Keratinocyte (primary cell): Measurements from ENCODE around the gene ASIC1. TPM values are rescaled to one million over a fixed set of nuclear protein-coding genes. Genes with fewer than 3 reads are reported as not detected.

Experiments
- DNase-seq: peaks from one replicate; pipeline ENCODE4 v3.0.0-alpha.2; 2011; ENCODE audit warnings: low read depth, missing footprints, low spot score
- FAIRE-seq: peaks from 2 replicates; lab custom pipeline; 2011; peaks lifted over from hg19 to GRCh38; lab: Jason Lieb, UNC
- H2AFZ ChIP-seq: 2 replicates; pipeline ENCODE4 v1.6.0; 2012; ENCODE audit warnings: low read length, control low read depth, inconsistent platforms; ENCODE audit not compliant: control insufficient read depth
- H3K27ac ChIP-seq: 2 replicates; pipeline ENCODE4 v1.5.1; 2011; ENCODE audit warnings: low read length; ENCODE audit not compliant: control insufficient read depth, insufficient read depth
- H3K27me3 ChIP-seq: 3 replicates; pipeline ENCODE4 v1.6.0; 2011; ENCODE audit warnings: low read length; ENCODE audit not compliant: control insufficient read depth, insufficient read depth; ENCODE audit errors: extremely low read depth
- H3K36me3 ChIP-seq, 2 experiments: 2 replicates in 1 of 2; 3 replicates in 1 of 2; pipeline ENCODE4 v1.5.1; 2011; ENCODE audit warnings: low read length in 2 of 2, mild to moderate bottlenecking in 1 of 2; ENCODE audit not compliant: control insufficient read depth in 2 of 2, insufficient read depth in 2 of 2; ENCODE audit errors: extremely low read depth in 1 of 2
- H3K4me1 ChIP-seq: 3 replicates; pipeline ENCODE4 v1.5.1; 2011; ENCODE audit warnings: low read length; ENCODE audit not compliant: control insufficient read depth, insufficient read depth; ENCODE audit errors: extremely low read depth
- H3K4me2 ChIP-seq: 3 replicates; pipeline ENCODE4 v1.6.0; 2011; ENCODE audit warnings: low read depth, low read length; ENCODE audit not compliant: control insufficient read depth, insufficient read depth; ENCODE audit errors: extremely low read depth
- H3K4me3 ChIP-seq, 3 experiments: fragments of 200-600 bp in 1 of 3; sonication (generic) in 1 of 3; 2 replicates in 2 of 3; 3 replicates in 1 of 3; pipeline ENCODE4 v1.5.1; 2011 to 2016; ENCODE audit warnings: low read length in 3 of 3, mild to moderate bottlenecking in 3 of 3, control low read depth in 2 of 3, inconsistent platforms in 1 of 3, low read depth in 1 of 3, mixed read lengths in 1 of 3, mixed run types in 1 of 3, moderate library complexity in 1 of 3; ENCODE audit not compliant: control insufficient read depth in 2 of 3, insufficient read depth in 2 of 3; ENCODE audit errors: extremely low read depth in 1 of 3
- H3K79me2 ChIP-seq: 2 replicates; pipeline ENCODE4 v1.6.0; 2012; ENCODE audit warnings: low read length; ENCODE audit not compliant: control insufficient read depth, insufficient read depth
- H3K9ac ChIP-seq: 3 replicates; pipeline ENCODE4 v1.6.0; 2011; ENCODE audit warnings: low read length; ENCODE audit not compliant: control insufficient read depth, insufficient read depth; ENCODE audit errors: extremely low read depth
- H3K9me1 ChIP-seq: 3 replicates; pipeline ENCODE4 v1.6.0; 2011; ENCODE audit warnings: low read length; ENCODE audit not compliant: control insufficient read depth, insufficient read depth; ENCODE audit errors: extremely low read depth
- H3K9me3 ChIP-seq: 2 replicates; pipeline ENCODE4 v1.5.1; 2012; ENCODE audit warnings: low read depth, low read length; ENCODE audit not compliant: control insufficient read depth
- H4K20me1 ChIP-seq: 3 replicates; pipeline ENCODE4 v1.6.0; 2011; ENCODE audit warnings: low read length; ENCODE audit not compliant: control insufficient read depth, insufficient read depth; ENCODE audit errors: extremely low read depth
- EZH2 ChIP-seq: IDR thresholded peaks from one replicate; pipeline ENCODE4 v1.6.1; 2012; ENCODE audit warnings: inconsistent platforms, mild to moderate bottlenecking, low read length, moderate library complexity
- dilution Hi-C: fragments of 300-500 bp; cut with MboI; formaldehyde crosslinking; loops from one replicate; pipeline ENCODE4 v1.7.0; 2020; ENCODE audit warnings: low sequenced_read_pairs; ENCODE audit not compliant: extremely low pct_ligation_motif_present
- polyA plus RNA-seq, 5 experiments: library from polyadenylated mRNA; depleted of rRNA in 3 of 5; stranded (reverse) in 3 of 5; stranded (forward) in 1 of 5; unstranded in 1 of 5; fragments of >200 nt; gene quantifications; 1 replicate in 1 of 5; 2 replicates in 3 of 5; 3 replicates in 1 of 5; pipeline versions ENCODE4 v1.2.1 to v1.2.3, GENCODE V29; 2011 to 2012; ENCODE audit warnings: missing spikeins in 2 of 5, low read depth in 1 of 5, low replicate concordance in 1 of 5
- TF ChIP-seq, protein P1 (sequence below), 3 experiments: IDR thresholded peaks in 1 of 3; conservative IDR thresholded peaks in 1 of 3; optimal IDR thresholded peaks in 1 of 3; 2 replicates in 2 of 3; 3 replicates in 1 of 3; pipeline versions ENCODE3 to v1.5.1; 2011; ENCODE audit warnings: low read length in 3 of 3, mild to moderate bottlenecking in 3 of 3, moderate library complexity in 2 of 3, control low read depth in 1 of 3, inconsistent platforms in 1 of 3; ENCODE audit not compliant: insufficient read depth in 2 of 3; ENCODE audit errors: extremely low read depth in 1 of 3

The ASIC1 gene
- polyA plus RNA-seq, 1 donor (not counting 4 experiments of a cell fraction or from before 2014, with no cell fraction given) = 5.7 TPM

DNA sequence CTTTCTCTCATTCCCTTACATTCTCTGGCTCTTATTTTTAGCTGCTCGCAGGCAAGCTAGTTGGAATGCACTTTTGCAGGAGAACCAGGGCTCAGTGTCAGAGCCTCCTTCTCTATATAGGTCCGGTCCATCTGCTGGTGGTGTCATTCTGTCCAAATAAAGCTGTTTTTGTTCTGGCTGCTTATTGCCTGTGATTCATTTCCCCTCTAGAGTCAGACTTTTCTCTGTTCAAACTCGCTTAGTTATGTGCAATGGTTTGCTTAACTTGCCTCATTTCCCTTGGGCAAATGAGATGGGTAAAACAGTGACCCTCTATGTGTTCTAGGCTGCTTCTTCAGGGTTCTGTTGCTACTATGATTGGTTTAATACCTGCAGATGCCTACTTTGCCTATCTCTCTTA is 30.6 kb downstream of the ASIC1 start:
- Histone ChIP-seq H3K9ac (peak overlapping the region; percentile 63), H3K9me1 (no peaks in the 10 kb centered on the region), H2AFZ (no peak overlapping the region), H3K27me3 (no peaks in the 10 kb centered on the region), H3K9me3 (no peaks in the 10 kb centered on the region), H3K4me1 (peaks cover 31% of the 10 kb centered on the region), H3K4me2 (peak overlapping the region; percentile 90), H3K4me3 (peak overlapping the region in 2 of 3 experiments; percentile 45 to 63), H3K79me2 (peaks cover 13% of the 10 kb centered on the region), H4K20me1 (no peaks in the 10 kb centered on the region), H3K27ac (peak overlapping the region; percentile 90), H3K36me3 (peaks cover 16 to 39% of the 10 kb centered on the region in 2 experiments)
- dilution Hi-C loops = no loop called here
- FAIRE-seq = peak; percentile 36
- no peak for DNase-seq
- TF ChIP-seq EZH2 = no peak
- TF ChIP-seq, protein P1, sequence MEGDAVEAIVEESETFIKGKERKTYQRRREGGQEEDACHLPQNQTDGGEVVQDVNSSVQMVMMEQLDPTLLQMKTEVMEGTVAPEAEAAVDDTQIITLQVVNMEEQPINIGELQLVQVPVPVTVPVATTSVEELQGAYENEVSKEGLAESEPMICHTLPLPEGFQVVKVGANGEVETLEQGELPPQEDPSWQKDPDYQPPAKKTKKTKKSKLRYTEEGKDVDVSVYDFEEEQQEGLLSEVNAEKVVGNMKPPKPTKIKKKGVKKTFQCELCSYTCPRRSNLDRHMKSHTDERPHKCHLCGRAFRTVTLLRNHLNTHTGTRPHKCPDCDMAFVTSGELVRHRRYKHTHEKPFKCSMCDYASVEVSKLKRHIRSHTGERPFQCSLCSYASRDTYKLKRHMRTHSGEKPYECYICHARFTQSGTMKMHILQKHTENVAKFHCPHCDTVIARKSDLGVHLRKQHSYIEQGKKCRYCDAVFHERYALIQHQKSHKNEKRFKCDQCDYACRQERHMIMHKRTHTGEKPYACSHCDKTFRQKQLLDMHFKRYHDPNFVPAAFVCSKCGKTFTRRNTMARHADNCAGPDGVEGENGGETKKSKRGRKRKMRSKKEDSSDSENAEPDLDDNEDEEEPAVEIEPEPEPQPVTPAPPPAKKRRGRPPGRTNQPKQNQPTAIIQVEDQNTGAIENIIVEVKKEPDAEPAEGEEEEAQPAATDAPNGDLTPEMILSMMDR (optimal IDR thresholded peaks at IDR 0.05 in 1 of 3, IDR thresholded peaks at IDR 0.05 in 1 of 3, conservative IDR thresholded peaks at IDR 0.05 in 1 of 3; ENCODE audit: extremely low read depth in 1 of 3, insufficient read depth in 2 of 3, low read length in 3 of 3) = no peak

DNA sequence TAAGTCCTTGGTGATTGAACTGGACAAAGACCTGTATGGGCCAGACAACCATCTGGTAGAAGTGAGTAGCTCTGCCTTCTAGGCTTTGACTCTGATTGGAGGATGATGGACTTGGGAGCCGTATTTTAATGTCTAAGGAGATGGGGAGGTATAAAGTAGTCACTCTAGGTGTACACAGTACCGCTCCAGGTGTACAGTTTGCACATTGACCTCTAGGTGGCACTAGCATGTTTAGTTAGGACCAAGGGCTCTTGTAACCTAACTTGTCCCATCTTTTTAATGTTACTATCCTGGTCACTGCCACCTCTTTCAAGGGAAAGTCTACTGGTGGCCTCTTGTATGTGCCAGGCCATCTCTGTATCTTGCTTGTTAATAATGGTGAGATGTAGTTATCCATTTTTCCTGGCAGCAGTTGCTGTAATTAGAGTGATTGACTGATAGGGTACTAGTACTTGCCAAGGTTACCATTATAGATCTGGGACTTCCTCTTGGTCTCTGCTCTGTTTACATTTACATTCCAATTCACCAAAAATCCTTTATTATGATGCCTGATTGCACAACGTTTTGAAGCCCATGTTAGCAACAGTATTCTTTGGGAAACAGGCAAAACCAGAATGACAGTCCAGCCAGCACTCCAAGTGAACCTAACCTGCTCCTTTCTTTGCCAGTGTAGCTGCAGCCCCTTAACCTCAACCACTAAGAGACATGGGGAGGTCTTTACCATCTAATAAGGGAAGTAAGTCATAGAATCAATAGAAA is 31.4 kb downstream of the ASIC1 start:
- peaks cover 19 to 46% of the 10 kb centered on the region in 2 experiments for H3K36me3 ChIP-seq
- no peaks in the 10 kb centered on the region for H3K9me3 ChIP-seq
- TF ChIP-seq EZH2 = no peak
- TF ChIP-seq, protein P1 (optimal IDR thresholded peaks at IDR 0.05 in 1 of 3, IDR thresholded peaks at IDR 0.05 in 1 of 3, conservative IDR thresholded peaks at IDR 0.05 in 1 of 3; ENCODE audit: extremely low read depth in 1 of 3, insufficient read depth in 2 of 3, low read length in 3 of 3) = peak; percentile 87 to 88 (median 87)
- H3K79me2 ChIP-seq = peaks cover 13% of the 10 kb centered on the region
- H3K4me2 ChIP-seq = peak overlapping the region; percentile 90
- FAIRE-seq = peak; percentile 55
- no peak overlapping the region for H2AFZ ChIP-seq
- peak overlapping the region; percentile 63 for H3K9ac ChIP-seq
- H3K27me3 ChIP-seq = no peaks in the 10 kb centered on the region
- dilution Hi-C loops = no loop called here
- peak; percentile 61 for DNase-seq
- H3K4me3 ChIP-seq = peak overlapping the region in 2 of 3 experiments; percentile 45 to 63
- H4K20me1 ChIP-seq = no peaks in the 10 kb centered on the region
- H3K9me1 ChIP-seq = no peaks in the 10 kb centered on the region
- H3K27ac ChIP-seq = peak overlapping the region; percentile 90
- peaks cover 31% of the 10 kb centered on the region for H3K4me1 ChIP-seq
